HG03457 (cell line): Measurements from ENCODE around the gene ZSCAN22.
"Not testable (repeated sequence)": the region's sequence is repeated elsewhere in the genome, so short reads cannot be mapped to it uniquely, and the experiment has no call there.

Experiments used
- ATAC-seq: cut with Tn5 transposase; IDR thresholded peaks from one replicate; pipeline ENCODE4 v1.9.1; 2021; ENCODE audit warnings: moderate number of reproducible peaks; ENCODE audit not compliant: unreplicated experiment

ZSCAN22 gene

DNA sequence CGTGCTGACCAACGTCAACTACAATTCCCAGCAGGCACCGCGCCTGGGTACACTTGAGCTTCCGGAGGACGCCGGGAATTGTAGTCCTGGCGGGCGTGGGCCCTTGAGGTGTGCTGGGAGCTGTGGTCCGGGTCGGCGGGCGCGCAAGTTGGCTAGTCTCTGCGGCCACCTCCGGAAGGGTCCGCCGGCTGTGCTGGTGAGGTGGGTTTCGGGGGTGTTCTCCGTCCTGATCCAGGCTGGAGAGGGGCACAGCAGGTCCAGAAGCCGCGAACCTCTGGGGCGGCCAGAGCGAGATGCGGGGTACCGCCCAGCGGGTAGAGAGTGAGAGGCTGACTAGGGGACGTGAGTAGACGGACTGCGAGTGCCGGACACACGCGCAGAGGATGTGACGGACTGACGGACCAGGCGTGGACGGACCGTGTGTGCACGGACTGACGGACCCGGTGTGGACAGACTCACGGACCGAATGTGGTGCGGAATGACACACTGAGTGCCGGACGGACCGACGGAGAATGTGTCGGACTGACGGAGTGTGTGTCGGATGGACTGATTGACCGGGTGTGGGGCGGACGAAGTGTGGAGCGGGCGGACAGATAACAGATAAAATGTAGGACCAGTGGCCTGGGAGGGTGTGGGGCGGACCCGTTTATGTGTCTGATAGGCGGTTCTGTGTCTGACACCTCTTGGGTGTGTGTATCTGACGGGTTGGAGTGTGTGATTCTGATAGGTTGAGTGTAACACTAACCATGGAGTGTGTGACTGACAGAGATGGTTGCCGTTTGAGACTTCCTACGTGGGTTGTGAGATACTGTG, at the start of gene ZSCAN22:
Gene ZSCAN22 (plus strand): TSS at position 81 of the 813 bp plus-strand sequence. CDS start 7,809 bp downstream, outside the sequence.
- ATAC-seq: peak; percentile 80

DNA sequence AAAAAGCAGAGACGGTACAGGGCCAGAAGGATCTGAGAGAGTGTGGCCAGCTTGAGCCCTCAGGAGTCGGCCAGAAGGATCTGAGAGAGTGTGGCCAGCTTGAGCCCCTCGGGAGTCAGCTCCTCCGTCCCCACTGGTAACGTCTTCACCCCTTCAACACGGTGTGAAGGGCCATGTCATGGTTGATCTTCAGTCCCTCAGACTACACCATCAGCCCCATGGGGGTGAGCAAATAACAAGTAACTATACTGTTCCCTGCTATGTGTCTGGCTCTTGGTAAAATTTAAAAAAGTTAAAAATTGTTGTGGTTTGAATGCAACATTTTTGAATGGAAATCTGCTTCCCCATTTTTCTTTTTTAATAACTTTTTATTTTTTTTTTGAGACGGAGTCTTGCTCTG, 49.6 kb upstream of the ZSCAN22 start:
- no peak for ATAC-seq

DNA sequence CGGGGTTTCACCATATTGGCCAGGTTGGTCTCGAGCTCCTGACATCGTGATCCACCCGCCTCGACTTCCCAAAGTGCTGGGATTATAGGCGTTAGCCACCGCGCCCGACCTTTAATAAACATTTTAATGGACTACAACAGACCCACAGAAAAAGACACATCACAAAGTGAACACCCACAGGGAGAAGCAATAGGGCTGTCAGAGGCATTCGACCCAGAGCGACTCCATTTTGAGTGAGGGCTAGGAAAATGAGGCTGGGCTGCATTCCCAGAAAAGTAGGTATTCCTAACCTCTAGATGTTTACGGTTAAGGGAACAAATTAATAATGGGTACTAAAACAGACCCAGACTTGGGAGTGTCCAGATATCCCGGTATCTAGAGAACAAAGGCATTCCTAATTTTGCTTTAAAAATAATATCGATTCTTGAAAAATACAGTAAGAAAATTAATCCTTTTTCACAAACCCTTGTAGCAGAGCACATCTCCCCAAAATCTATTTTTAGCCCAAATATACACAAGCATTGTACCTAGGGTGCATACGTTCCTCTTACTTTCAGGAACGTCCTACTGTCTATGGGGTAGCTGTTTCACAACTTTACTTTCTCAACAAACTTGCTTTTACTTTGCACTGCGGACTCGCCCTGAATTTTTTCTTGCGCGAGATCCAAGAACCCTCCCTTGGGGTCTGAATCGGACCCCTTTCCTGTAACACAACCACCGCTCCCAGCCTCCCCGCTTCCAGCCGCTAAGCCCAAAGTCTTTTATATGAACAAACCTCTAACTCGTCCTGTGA, 48.9 kb upstream of the ZSCAN22 start:
- ATAC-seq: no peak

DNA sequence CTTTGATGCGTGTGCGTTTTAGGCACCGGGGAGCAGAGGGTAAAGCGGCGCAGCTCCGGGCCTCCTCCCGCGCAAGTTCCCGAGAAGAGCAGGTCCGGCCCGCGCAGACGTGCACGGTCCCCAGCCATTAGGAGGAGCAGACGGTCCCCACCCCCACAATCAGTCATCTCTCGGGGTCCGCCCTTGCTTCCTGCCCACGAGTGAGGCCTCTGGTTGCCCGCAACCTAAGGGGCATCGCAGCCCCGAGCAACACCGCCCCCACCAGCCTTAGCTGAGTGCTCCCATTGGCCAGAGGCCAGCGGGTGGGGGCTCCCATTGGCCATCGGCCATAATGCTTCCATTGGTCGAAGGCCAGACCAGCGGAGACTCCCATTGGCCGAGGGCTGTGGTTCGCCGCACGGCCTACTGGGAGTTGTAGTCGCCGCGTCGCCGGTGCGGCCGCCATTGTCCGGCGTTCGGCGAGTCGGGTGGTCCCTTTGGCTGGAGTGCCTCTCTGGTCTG, 48.2 kb upstream of the ZSCAN22 start, which contains the start of gene ZNF8:
Gene ZNF8 (plus strand): TSS at position 415 of the 501 bp plus-strand sequence. CDS start 127 bp downstream, outside the sequence.
- peak; percentile 90 for ATAC-seq

DNA sequence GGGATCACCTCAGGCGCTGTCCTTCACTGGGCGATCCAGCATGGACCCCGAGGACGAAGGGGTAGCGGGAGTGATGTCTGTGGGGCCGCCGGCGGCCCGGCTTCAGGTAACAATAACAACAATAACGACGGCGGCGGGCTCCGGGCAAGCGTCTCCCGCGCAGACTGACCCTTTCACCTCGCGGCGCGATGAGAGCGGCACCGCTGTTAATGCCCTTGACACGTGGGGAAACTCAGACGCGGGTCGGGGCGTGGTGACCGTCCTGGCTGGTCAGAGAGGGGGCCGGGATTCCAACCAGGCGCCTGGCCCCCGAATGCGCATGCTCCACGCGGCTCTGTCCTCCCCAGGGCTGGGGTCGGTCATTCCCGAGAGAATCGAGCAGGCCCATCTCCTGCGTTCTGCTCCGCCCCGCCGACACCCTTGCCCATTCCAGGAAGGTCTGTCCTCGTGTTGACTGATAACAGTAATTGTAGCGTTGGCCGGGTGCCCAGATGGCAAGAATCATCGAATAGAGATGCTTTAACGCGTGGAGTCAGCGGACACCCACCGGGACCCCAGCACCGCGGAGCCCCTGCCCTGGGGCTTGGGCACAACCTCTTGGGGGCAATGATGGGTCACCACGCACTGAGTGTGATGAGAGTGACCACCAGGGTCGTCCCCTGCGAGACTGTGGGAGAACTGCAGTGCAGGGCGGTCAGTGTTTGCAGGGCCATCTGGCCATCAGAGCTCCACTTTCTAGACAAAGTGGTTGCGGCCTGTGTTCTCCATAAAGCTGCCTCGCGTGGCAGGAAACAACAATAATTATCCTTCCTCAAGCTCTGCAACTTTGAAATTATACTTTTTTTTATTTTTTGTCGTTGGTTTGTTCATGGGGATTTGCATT, 47.5 kb upstream of the ZSCAN22 start:
- peak; percentile 18 for ATAC-seq

DNA sequence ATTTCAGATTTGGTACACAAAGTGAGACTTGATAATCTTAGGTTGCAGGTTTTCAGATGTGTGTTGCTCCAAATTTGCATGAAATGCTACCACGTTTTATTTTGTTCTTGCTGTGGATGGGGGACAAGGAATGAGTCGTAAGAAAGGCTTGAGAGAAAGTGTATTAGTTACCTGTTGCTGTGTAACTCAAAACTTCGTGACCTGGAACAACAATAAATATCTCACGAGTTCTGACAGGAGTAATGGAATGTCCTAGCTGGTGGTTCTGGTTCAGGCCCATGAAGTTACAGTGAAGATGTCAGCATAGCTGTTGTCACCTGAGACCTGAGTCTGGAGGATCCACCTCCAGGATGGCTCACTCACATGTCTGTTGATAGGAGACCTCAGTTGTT, 46.9 kb upstream of the ZSCAN22 start:
- ATAC-seq: no peak

DNA sequence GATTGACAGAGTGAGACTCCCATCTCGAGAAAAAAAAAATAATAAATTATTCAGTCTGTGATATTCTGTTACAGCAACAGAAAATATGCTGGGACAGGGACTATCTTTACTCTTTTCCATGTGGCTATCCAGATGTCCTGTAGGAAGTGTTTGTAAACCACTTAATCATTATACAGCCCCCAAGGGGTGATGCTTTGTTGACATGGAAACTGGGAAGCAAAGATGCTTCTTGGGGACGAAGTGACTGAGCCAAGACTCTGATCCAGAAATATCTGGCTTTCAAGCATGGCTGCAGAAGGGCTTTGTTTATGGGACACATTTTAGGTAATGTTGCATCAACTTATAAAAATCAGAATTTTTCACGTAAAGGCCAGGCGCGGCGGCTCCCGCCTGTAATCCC, 42.6 kb upstream of the ZSCAN22 start:
- no peak for ATAC-seq

DNA sequence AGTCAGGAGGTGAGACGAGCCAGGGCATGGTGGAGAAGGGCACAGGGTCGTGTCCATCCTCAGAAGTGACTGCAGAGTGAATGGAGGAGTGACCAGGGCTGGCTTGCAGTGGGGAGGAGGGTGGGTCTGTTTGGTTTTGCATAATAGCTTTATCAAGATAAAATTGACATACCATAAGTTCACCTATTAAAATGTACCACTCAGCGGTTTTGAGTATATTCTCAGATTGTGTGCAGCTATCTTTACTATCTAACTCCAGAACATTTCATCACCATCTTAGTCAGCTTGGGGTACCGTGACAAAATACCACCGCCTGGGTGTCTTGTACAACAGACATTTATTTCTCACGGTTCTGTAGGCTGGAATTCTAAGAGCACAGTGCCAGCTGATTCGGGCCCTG, 34.9 kb upstream of the ZSCAN22 start:
- ATAC-seq: no peak

DNA sequence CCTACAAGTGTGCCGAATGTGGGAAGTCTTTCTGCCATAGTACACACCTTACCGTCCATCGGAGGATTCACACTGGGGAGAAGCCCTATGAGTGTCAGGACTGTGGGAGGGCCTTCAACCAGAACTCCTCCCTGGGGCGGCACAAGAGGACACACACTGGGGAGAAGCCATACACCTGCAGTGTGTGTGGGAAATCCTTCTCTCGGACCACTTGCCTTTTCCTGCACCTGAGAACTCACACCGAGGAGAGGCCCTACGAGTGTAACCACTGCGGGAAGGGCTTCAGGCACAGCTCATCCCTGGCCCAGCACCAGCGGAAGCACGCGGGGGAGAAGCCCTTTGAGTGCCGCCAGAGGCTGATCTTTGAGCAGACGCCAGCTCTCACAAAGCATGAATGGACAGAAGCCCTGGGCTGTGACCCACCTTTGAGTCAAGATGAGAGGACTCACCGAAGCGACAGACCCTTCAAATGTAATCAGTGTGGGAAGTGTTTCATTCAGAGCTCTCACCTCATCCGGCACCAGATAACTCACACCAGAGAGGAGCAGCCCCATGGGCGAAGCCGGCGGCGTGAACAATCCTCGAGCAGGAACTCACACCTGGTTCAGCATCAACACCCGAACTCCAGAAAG, 31.9 kb upstream of the ZSCAN22 start:
- no peak for ATAC-seq

DNA sequence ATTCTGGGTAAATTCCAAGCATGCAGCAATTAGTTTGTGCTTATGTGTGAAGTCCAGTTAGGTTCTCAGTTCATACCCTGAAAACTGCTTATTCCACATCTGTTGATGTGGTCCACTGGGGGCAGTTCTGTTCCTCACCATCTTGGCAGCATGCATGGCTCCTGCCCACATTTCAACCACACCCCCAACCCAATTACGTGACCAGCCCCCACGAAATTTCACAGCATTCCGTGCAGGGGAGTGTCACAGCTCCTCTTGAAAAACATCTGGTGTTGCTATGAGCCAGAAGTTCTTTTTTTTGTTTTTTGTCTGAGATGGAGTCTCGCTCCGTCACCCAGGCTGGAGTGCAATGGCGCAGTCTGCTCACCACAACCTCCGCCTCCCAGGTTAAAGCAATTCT, 30.7 kb upstream of the ZSCAN22 start:
- ATAC-seq: no peak

DNA sequence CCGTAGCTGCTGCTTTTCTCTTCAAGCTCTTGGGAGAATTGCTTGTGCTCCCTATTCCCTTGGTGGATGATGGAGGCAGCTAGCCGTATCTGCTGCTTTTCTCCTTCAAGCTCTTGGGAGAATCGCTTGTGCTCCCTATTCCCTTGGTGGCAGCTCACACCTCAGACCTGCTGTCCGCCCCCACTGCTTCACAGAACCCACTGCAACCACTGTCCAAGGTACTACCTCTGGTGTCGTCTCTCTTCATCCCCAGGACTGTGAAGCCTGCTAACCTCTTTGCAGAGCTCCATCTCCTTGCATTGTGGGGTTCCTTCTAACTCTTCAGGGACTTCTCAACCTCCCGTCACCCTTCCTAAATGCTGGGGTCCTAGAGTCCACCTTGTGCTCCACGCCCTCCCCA, 26.2 kb upstream of the ZSCAN22 start:
- ATAC-seq: no peak

DNA sequence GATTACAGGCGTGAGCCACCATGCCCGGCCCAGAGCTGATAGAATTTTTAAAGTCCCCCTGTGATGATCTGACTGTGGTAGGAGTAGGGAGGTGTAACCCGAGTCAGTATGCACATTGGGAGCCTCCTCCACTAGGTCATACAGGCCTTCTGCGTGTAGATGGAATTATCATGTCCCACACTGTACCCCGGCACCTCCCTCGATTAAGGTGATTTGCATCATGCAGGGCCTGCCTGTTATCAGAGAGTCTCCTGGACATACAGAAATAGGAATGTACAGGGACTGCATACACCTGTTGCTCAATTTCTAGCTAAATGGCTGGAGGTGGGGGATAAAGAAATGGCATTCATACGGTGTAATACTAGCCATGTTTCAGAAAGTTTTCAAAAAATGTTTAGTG, 22.5 kb upstream of the ZSCAN22 start:
- no peak for ATAC-seq

DNA sequence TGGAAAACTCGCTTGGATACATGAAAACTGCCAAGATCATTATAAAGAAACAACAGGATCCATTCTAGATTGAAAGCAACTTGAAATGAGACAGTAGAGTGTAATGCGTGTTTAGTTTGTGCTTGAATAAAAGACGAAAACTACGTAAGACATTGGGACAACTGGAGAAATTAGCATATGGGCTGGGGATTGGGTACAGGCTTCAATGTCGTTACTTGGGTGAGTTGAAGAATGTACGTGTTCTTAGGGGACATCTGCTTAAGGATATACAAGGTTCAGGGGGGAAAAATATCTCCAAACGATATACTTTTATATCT, 22.1 kb upstream of the ZSCAN22 start:
- no peak for ATAC-seq

DNA sequence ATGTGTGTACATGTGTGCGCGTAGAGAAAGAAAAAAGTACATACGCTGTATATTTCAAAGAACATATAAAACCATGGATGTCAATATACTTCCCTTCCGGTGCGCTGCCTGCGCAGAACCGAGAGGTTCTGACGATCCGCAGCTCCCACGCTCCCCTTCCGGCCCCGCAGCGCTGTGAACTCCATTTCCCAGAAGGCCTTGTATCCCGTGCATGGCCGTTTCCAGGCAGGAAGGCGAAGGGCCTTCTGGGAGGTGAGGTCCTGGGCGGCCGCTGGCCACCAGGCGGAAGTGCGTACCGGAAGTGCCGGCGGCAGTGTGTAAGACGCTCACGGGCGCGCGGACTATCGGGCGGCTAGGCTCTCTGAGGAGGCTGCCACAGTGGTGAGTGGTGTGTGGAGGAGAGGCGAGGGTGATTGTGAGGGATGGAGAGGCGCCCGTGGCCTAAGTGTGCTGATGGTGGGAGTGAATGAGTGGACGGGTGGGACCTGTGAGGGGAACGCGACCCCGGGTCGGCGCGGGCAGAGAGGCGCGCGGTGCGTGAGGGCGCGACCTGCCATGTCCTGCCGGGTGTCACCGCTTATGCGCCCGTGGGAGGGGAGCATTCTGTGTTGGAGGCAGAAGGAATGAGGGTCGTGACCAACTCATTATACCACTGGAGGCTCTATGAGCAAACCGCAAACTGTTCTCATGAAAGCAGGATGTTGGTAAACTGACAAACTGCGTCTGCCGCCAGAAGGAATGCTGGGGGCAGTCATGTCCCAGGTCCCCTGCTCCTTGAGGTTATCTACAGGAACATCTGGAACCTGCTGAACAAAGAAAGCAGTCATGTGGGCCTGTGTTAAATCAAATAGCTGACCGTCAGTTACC, 21.5 kb upstream of the ZSCAN22 start, which contains the start of gene ERVK3-1:
Gene ERVK3-1 (plus strand): TSS at position 313 of the 867 bp plus-strand sequence. CDS start 6,792 bp downstream, outside the sequence.
- ATAC-seq: peak; percentile 94

DNA sequence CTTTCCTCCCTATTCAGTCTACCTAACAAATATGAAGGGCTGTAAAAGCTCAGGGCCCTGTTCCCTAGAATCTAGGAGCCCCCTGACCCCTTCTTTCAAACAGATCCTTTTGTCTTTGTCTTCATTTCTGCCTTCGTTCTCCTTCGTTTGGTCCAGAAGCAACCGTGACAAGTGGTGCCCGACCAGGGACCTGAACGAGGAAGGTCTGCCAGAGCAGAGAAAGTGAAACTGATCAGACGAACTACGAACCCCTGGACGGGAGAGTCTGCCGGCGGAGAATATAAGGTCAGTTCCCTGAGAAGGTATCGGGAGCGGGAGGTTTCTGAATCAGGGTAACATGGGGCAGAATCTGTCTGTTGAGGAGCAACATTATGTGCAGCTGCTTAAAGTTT, 20.9 kb upstream of the ZSCAN22 start:
- no peak for ATAC-seq

DNA sequence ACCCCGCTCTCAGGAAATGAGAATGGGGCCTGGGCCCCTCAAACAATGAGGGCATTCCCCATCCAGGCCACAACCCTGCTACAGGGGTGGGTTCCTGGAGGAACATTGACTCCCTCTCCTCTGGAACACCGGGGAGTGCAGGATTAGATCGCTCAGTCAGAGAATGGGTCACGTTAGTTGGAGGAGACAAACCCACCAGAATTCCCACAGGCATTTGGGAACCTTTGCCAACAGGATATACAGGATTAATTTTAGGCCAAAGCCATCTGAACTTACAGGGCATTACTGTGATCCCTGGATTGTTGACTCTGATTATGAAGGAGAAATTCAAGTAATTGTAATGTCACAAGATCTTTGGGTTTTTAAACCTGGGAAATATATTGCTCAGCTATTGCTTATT, 19.1 kb upstream of the ZSCAN22 start:
- ATAC-seq: no peak

DNA sequence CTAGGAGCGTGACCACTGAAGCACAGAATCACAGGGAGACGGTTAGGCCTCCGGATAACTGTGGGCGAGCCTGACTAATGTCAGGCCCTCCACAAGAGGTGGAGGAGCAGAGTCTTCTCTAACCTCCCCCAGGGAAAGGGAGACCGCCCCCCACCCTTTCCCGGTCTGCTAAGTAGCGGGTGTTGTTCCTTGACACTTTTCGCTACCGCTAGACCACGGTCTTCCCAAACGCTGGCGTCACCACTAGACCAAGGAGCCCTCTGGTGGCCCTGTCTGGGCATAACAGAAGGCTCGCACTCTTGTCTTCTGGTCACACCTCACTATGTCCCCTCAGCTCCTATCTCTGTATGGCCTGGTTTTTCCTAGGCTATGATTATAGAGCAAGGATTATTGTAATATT, 16.1 kb upstream of the ZSCAN22 start:
- ATAC-seq: not testable (repeated sequence)

DNA sequence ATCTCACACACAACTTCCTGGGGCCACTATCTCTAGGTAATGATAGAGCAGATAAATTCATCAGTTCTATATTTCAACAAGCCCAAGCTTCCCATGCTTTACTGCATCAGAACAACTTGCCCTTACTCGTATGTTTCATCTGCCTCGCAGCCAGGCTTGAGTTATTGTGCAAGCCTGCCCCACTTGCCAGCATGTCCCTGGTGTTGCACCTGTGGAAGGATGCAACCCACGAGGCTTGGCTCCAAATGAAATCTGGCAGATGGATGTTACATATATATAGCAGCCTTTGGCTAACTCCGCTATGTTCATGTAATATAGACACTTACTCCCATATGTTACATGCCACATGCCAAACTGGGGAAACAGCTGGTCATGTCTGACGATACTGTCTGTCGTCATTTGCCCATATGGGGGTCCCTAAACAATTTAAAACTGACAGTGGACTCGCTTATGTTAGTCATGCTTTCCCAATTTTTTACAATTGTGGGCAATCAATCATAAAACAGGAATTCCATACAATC, 15.4 kb upstream of the ZSCAN22 start:
- no peak for ATAC-seq

DNA sequence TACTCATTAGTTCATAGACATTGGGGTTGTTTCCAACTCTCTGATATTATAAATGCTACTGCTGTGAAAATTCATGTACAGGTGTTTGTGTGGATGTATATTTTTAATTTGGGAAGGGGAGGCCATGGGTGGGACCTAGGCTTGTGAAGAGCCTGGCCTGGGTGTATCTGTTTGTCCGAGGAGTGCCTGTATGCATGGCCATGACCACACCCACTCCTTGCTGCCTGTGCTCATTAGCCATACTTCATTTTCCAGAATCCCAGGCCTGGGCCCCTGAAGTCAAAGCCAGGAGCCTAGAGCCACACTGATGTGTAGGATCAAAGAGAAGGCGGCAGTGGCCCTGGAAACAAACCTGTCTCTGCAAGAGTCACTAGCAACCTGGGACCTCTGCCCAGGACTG, 11.2 kb upstream of the ZSCAN22 start:
- no peak for ATAC-seq
